Esophagus squamous epithelium (tissue), 4 donors: ENCODE data around the gene ABCA3.
"Not testable (repeated sequence)": the region's sequence is repeated elsewhere in the genome, so short reads cannot be mapped to it uniquely, and the experiment has no call there.

Experiments
- CTCF ChIP-seq, 6 experiments: fragments of 450-650 bp in 4 of 6; fragments of 200-600 bp in 2 of 6; sonication (generic) in 2 of 6; IDR thresholded peaks; one replicate each; pipeline ENCODE4 v1.5.1; 2016 to 2019; ENCODE audit warnings: antibody characterized with exemption in 6 of 6, mild to moderate bottlenecking in 4 of 6, moderate library complexity in 4 of 6
- POLR2A ChIP-seq, 4 donors: fragments of 450-650 bp; IDR thresholded peaks; one replicate each; pipeline ENCODE4 v1.6.1; 2017; ENCODE audit warnings: antibody characterized with exemption in 4 of 4, mild to moderate bottlenecking in 4 of 4, moderate library complexity in 3 of 4

DNA sequence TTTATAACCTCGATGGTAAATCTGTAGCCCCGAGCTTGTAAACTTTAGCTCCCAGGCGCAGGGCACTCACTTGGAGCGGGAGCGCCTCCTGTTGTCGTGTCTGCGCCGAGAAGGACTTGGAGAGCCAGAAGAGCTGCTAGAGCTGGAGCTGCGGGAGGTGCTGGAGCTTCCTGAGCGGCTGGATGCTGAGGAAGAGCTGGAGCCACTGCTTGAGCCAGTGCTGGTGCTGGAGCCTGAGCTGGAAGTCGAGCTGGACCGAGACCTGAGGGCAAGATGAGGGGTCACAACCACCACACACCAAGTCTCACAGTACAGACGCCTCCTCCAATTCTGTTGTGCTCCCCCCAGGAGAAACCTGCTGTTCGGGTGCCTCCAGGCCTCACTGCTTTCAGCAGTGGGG is 77.5 kb downstream of the ABCA3 start:
- not testable (repeated sequence) for TF ChIP-seq CTCF, POLR2A (IDR thresholded peaks at IDR 0.05)
